Endometrial microvascular endothelial cells (primary cell): ENCODE data around the gene WBP2. TPM values are rescaled to one million over a fixed set of nuclear protein-coding genes. Genes with fewer than 3 reads are reported as not detected.
"Not testable (repeated sequence)": the region's sequence is repeated elsewhere in the genome, so short reads cannot be mapped to it uniquely, and the experiment has no call there.

Experiments used
- in situ Hi-C: cut with HindIII; loops from 2 replicates; pipeline ENCODE4 v1.10.0; 2017; ENCODE audit warnings: low sequenced_read_pairs, low pct_unique_long_range_greater_than_20kb; ENCODE audit errors: inconsistent ontology term
- total RNA-seq: library from RNA; depleted of rRNA; stranded (reverse); fragments of >200 nt; gene quantifications from one replicate; pipeline ENCODE4 v1.2.3, GENCODE V29; 2015; ENCODE audit errors: inconsistent ontology term

The WBP2 gene
- total RNA-seq, 1 donor from 2014 or later, result 50.3 TPM

DNA sequence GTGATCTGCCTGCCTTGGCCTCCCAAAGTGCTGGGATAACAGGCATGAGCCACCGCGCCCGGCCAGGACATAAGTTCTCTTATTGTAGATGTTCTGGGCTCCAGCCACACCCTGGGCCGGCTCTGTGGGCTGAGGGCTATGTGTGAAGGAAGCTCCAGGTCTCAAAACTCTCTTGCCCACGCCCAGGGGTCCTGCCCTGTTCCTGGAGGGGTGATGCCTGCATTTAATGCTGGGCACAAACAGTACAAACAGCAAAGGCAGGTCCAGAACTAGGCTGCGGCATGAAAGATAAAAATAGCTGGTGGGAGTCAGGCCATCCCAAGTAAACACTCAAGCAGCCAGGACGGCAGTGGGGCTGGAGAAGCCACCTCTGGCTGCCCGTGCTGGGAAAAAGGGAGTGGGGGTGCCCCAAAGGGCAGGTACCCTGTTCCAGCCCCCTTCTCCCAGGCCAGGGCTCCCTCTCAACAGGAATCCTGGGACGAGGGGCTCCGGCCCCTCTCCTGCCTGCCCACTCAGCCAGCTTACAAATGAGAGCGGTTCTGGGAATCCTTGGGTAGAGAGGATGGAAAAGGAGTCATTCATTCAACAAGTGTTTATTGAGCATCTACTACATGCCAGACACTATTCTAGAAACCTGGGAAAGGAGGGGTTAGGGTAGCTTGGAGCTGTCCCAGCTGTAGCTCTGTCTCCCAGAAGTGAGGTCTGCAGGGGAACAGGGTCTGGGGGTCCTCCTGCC is 18.6 kb upstream of the WBP2 start:
- in situ Hi-C loops, result no loop called here

DNA sequence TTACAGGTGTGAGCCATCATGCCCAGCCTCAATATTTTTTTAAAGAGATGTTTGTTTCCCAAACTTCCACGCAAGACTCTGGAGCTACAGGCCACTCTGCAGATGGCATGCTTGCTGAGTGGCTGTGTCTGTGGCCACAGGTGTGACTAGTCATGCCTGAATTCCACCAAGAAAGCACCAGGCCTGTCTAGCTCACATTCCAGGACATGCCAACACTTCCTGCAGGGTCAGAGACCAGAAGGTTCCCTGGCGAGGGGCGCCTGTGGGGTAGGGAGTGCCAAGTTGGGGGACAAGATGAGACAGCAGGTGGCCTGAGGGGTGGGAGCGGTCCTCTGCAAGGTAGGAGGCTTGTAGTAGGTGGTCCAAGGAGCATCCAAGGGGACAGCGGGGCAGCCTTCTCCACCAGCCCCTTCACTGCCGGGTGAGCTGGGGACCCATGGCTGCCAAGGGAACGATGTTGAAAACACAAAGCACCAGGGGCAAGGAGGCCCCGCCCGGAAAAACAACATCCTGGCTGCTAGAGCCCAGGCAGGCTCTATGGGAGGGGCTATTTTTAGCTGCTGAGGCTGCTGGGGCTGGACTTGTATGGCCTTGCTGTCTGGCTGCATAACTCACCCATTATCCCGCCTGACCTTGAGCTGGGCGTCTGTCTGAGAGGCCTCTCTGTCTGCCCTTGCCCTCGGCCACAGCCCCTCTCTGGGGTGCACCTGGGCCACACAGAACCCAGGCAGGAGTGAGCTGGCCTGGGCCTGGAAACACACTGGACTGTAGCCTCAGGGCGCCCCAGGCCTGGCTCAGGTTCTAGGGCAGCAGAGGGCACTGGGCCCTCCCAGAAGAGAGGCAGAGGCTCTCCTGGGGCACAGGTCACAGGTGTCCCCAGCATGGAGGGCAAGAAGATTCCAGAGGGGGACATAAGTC is 17.6 kb upstream of the WBP2 start:
- in situ Hi-C loops, result no loop called here

DNA sequence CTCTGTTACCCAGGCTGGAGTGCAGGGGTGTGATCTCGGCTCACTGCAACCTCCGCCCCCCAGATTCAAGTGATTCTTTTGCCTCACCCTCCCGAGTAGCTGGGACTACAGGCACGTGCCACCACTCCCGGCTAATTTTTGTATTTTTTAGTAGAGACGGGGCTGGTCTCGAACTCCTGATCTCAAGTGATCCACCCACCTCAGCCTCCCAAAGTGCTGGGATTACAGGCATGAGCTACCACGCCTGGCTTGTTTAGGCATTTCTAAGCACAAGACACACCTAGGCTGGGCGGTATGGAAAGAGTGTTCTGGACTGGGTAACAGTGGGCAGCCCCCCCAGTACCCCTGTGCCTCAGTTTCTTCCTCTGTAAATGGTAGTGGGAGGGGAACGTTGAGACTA is 15.1 kb upstream of the WBP2 start:
- in situ Hi-C loops, result not testable (repeated sequence)

DNA sequence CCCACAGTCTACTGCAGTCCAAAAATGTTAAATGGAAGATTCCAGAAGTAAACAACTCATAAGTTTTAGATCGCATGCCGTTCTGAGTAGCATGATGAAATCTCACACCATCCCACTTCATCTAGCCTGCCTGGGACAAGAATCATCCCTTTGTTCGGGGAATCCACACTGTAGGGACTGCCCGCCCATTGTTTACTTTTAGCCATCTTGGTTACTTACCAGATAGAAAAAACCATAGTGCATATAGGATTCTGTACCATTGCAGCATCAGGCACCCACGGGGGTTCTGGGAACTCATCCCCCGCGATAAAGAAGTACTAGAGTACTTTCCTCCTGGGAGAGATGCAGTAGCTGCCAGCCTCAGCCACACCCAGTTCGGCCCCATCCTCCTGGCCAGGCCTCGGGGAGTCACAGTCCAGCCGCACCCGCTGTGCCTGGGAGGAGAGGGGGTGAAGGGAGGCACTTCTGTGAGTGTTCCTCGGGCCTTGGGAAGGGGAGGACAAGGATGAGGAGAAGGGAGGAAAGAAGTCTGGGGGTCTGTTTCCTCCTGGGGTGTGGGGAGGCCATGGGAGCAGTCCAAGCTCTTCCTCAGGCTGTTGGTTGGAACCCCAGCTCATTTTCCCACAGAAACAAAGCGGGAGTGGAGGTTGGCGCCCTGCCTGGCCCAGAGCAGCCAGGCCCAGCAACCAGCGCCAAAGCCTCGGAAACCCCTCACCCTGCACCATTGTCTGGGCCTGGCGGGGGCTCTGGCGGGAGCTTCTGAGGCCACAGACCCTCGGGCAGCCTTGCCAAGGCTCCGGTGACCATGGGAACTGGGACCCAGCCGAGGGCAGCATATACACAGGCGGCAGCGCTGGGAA is 14.4 kb upstream of the WBP2 start:
- in situ Hi-C loops, result no loop called here

GRCh38 chr17:75868730-75869281 is 13.7 kb upstream of the WBP2 start:
- in situ Hi-C loops, result not testable (repeated sequence)

DNA sequence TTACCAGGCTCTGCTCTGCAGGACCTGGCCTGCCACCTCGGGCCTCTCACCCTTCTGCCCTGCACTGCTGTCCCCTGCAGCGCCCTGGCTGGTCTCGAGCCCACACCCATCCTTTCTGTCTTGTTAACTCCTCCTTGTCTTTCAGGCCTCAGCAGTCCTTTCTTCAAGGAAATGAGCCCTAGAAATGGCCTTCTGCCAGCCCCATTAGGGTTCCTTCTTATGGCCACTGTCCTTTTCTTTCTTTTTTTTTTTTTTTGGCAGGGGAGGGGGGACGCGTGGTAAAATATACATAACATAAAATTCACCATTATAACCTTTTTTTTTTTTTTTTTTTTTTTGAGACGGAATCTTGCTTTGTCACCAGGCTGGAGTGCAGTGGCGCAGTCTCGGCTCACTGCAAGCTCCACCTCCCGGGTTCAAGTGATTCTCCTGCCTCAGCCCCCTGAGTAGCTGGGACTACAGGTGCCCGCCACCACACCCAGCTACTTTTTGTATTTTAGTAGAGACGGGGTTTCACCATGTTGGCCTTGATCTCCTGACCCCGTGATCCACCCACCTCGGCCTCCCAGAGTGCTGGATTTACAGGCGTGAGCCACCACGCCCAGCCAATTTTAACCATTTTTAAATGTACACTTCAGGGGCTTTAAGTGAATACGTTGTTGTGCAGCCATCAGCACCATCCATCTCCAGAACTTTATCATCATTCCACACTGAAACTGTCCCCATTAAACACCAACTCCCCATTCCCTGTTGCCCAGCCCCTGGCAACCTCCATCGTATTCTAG is 10.5 kb upstream of the WBP2 start:
- in situ Hi-C loops, result not testable (repeated sequence)

GRCh38 chr17:75864887-75865286 is 9.8 kb upstream of the WBP2 start:
- in situ Hi-C loops, result not testable (repeated sequence)

DNA sequence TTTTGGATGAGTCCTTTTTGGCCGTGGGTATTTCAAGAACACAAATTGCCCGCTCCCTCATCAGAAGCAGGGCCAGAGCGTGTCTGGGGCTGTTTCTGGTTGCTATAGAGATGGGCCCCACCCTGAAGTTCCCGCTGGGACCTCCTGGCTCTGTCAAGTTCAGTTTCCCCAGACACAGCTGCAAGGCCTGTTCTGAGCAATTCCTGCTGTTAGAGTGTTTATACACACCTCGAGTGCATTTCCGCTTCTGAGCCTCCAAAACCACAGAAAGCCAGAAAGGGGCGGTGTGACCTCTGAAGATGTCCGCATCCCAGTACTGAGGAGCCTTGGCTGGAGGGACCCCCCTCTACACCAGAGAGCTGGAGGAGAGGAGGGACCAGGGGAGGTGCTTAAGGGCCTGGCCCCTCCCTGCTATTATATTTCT is 9.3 kb upstream of the WBP2 start:
- in situ Hi-C loops, result no loop called here

GRCh38 chr17:75861927-75862317 is 6.8 kb upstream of the WBP2 start:
- in situ Hi-C loops, result no loop called here

DNA sequence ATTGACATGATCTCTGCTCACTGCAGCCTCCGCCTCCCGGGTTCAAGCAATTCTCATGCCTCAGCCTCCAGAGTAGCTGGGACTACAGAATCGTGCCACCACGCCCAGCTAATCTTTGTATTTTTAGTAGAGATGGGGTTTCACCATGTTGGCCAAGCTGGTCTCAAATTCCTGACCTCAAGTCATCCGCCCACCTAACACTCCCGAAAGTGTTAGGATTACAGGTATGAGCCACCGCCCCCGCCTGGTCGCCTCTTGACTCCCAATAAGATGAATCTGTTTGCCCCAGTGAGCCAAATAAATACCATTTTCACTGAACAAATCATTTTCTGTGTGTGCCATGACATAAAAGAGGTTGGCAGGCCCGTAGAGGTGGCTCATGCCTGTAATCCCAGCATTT is 4.2 kb upstream of the WBP2 start:
- in situ Hi-C loops, result not testable (repeated sequence)

- in situ Hi-C loops, result no loop called here
These were observed 1.1 kb upstream of the WBP2 start for GRCh38 chr17:75856062-75856756.

DNA sequence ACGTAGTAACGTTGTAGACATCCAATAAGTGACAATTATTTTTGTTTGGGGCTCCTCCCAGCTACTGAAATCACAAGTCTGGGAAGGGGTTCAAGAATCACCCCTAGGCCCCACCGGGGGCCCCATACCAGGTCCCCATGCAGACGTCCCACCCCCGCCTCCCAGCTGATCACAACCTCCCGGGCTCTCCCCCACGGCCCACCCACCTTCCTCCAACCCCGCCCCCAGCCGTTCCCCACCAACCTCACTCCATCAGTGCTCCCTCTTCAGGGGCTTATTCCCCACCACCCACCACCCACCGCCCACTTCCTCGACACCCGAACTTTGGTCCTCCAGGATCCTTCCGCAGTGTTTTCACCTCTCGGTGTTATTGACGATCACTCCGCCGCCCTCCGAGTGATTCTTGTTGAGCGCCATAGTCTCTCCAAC is 240 bp downstream of the WBP2 start:
- in situ Hi-C loops, result no loop called here

DNA sequence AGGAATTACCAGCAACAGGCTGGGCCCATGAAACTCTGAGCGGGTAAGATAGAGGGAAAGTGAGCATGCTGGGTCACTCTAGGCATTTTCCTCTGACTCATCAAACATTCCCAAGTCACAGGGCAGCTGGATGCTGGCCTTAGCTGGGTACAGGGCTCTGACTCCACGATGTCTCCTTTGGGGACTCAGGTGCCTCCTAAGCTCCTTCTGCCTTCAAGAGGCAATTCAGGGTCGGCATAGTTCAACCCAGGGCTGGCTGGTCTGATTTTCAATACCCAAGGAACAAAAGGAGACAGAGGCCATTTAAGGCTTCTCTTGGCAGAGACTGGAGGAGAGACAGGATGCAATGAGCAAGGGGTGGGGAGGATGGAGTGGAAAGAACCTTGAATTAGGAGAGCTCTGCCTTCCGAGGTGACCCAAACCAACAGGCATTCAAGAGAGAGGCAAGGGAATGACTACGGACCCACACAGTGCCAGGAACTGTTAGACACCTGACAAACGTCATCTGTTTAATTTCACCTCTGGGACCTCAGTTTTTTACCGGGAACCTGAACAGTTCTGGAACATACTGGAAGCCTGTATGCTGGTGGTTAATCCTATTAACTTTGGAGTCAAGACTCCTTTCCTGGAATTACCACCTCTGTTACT is 910 bp downstream of the WBP2 start:
- in situ Hi-C loops, result no loop called here

DNA sequence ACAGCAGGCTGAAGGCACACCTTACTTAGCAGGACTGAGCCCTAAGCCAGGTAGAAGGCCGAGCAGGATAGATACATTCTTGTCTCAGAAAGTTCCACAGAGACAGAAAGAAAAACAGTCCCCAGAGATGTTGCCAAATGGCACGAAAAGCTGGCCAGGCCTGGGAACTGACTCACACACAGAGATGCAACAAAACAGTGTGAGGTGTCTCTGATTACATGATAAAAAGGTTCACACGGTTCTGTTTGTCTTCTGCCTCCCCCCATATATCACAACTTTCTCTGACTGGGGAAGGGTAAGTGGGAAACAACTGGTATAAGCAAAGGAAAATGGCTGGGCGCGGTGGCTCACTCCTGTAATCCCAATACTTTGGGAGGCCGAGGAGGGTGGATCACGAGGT is 1.7 kb downstream of the WBP2 start:
- in situ Hi-C loops, result no loop called here

DNA sequence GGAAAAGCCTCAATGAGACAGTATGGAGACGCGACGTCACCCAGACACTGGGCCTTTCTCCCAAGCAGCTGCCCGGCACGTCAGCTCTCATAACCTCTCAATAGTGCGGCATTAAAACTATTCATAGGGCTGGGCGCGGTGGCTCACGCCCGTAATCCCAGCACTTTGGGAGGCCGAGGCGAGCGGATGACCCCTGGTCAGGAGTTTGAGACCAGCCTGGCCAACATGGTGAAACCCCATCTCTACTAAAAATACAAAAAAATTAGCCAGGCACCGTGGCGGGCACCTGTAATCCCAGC is 3.5 kb downstream of the WBP2 start:
- in situ Hi-C loops, result not testable (repeated sequence)

DNA sequence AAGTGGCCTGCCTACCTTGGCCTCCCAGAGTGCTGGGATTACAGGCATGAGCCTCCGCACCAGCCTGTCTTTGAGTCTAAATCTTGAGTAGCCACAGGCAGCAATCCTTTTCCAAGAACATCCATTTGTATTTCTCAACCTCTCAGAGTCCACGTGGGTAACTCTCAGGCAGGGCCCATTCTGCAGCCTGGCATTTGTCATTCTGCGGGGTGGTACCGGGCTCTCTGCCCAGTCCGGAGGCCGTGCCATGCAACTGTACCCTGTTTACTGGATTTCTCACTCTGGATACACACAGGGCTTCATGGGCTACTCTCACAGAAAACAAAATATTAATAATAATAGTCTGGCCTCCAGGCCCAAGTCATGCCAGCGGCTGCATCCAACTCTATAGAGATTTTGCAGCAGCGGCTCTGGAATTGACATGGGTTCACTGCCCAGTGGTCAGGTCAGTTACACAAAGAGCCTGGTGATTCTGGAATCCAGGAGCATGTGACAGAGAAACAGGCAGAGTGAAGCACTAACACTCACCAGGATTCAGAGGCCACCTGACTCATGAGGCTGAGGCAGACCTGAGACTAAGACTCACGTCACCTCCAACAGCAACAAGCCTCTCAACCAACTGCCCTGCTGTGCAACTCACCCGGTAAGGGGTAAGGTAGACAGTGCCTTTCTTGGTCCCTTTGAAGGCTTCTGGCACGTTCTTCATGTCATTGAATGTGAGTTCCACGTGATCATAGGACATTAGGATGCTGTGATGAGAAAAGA is 4.0 kb downstream of the WBP2 start:
- in situ Hi-C loops, result no loop called here

- in situ Hi-C loops, result no loop called here
These were observed 5.4 kb downstream of the WBP2 start for GRCh38 chr17:75849724-75850123.
